ENCODE measurements around the gene VPS33B. TPM values are rescaled to one million over a fixed set of nuclear protein-coding genes. Genes with fewer than 3 reads are reported as not detected.
A peak's percentile ranks its signal among the peaks of the same experiment; 100 is the strongest.
"Not testable (repeated sequence)": the region's sequence is repeated elsewhere in the genome, so short reads cannot be mapped to it uniquely, and the experiment has no call there.

Gene VPS33B
- 21.3 TPM for polyA plus RNA-seq (2012; ENCODE audit: insufficient read depth, insufficient read length)

DNA sequence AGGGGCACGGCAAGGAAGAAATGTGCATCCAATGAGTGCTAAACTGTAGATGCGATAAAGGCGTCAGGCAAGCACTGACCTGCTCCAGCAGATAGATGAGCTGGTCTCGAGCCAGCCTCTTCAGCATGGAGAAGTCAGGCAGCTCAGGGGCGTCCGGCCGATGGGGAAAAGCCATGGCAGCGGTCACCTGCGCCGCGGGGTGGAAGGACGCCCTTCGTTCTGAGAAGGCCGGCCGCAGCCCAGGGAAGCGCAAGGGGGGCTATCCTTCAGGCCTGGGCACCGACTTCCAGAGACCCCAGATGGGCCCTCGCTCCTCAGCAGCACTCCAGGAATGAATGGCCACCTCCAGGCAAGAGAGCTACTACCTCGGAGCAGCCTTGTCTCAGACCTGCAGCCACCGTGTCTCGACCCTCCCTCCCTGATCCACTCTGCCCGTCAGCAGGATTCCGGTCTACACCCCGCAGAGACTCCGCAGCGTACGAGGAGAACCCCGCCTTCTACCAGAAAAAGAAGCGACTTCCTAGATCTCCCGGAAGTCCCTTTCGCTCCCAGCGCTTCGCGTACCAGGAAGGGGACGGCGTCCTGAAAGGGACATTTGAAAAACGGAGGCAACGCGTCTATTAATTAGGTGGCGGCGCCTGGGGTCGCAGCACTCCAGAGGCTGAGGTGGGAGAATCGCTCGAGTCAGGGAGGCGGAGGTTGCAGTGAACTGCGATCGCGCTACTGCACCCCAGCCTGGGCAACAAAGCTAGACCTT, at the start of gene VPS33B:
Gene VPS33B, minus strand, starts transcription at position 520 of the 757 bp plus-strand sequence. Its CDS starts 345 bp downstream, at position 175.
- DNase-seq (ENCODE audit: low read depth, low spot score) = peak; percentile 92
- H3K4me3 ChIP-seq (ENCODE audit: low read length) = peak within 1 kb of the TSS; percentile 87

DNA sequence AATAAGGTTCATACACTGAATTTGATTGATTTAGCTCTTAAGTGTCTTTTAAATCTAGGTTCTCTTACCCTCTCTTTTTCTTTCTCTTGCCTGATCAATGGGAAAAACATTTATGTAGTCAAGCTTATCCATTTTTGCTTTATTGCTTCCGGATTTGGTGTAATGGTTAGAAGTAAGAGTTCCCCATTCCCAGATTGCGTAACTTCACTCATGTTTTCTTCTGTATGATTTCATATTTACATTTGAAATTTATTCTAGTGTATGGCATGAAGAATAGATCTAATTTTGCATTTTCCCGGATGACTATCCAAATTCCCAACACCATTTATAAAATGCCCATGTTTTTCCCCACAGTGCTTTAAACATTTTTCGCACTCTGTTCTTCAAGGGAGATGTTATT, 49.8 kb upstream of the VPS33B start:
- no peak overlapping the region for H3K4me3 ChIP-seq (ENCODE audit: low read length)
- no peak for DNase-seq (ENCODE audit: low read depth, low spot score)

DNA sequence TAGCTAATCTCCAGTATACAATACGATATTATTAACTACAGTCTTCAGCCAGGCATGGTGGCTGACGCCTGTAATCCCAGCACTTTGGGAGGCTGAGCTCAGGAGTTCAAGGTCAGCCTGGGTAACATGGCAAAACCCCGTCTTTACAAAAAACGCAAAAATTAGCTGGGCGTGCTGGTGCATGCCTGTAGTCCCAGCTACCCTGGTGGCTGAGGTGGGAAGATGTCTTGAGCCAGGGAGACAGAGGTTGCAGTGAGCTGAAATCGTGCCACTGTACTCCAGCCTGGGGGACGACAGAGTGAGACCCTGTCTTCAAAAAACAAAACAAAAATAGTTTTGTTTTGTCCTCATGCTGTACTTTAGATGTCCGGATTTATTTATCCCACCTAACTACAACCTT, 48.5 kb upstream of the VPS33B start:
- DNase-seq (ENCODE audit: low read depth, low spot score) = no peak
- H3K4me3 ChIP-seq (ENCODE audit: low read length) = no peak overlapping the region

DNA sequence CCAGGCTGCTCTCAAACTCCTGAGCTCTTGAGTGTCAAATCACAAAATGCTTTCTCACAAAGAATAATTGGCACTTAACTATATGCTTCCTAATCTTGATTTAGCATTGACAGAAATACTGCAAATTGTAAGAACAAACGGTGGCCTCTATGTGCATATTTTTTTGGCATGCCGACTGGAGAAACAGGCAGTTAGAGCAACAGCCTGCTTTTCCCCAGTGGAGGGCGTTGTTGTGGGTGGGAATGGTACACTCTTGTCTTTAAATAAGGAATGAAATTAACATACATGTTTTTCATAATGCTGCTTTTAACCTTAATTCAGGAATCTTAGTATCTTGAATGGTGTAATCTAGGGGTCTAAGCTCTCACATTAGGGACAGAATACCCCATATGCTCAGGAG, 46.6 kb upstream of the VPS33B start:
- DNase-seq (ENCODE audit: low read depth, low spot score) = no peak
- H3K4me3 ChIP-seq (ENCODE audit: low read length) = no peak overlapping the region

DNA sequence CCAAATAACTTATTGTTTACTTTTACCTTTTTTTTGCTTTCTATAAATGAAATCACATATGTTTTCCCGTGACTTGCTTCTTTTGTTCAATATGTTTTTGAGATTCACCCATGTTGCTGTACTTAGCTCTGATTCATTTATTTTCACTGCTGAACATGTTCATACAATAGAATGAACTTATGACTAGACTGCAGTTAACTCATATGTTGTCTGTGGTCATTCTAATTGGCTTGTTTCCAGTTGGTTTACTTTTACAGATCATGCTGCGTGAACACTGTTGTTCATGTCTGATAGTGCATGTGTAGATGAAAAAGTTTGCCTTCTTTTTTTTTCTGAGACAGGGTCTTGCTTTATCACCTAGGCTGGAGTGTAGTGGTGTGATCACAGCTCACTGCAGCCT, 46.0 kb upstream of the VPS33B start:
- no peak for DNase-seq (ENCODE audit: low read depth, low spot score)
- no peak overlapping the region for H3K4me3 ChIP-seq (ENCODE audit: low read length)

DNA sequence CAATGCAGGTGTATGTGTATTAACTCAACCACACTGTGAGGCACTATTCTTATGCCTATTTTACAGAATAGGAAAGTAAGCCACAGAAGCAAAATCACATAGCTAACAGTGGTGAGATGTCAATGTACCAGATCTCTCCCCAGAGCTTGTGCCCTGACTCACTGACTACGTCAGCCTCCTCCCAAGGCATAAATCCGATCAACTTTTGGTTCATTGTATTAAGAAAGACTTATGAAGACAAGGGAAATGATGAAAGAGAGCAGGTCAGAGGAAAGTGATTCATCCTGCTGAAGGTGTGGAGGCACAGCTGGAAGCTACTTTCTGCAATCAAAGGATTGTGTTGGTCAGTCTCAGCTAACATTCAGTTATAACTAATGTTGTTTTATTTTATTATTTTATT, 44.6 kb upstream of the VPS33B start:
- no peak for DNase-seq (ENCODE audit: low read depth, low spot score)
- no peak overlapping the region for H3K4me3 ChIP-seq (ENCODE audit: low read length)

DNA sequence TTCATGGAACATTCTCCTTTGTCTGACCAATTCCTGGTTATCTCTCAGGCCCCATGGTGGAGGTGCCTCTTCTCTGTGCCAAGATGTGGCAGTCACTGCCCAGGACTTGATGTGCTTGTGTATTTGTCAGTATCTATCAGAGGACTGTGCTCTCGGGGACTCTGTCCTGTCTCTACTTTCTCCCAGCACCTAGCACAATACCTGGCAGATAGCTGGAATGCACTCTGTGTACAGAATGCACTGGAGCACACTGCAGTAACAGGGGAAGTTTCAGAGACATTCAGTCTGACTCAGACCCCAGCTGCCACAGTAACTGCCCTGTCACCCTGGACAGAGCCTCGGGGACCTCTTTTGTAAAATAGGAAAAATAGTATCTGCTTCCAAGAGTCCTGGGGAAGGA, 43.1 kb upstream of the VPS33B start:
- DNase-seq (ENCODE audit: low read depth, low spot score) = no peak
- H3K4me3 ChIP-seq (ENCODE audit: low read length) = no peak overlapping the region

DNA sequence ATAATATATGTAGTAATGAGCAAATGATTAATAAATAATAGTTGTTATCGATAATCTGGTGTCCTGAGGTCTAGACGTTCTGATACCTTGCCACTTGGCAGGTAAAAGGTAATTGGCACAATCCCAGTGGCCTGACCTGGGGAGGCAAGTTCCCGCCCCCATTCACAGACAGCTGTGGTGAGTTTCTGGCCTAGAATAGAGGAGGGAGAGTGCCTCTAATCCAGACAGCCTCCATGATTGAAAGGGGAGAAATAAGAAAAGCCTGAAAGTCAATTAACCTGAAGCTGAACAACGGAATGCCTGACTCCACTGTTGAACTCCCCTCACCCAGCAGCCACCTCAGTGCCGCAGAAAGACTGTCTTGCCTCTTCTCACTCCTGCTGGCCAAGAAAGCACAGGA, 39.6 kb upstream of the VPS33B start:
- H3K4me3 ChIP-seq (ENCODE audit: low read length) = no peak overlapping the region
- no peak for DNase-seq (ENCODE audit: low read depth, low spot score)

DNA sequence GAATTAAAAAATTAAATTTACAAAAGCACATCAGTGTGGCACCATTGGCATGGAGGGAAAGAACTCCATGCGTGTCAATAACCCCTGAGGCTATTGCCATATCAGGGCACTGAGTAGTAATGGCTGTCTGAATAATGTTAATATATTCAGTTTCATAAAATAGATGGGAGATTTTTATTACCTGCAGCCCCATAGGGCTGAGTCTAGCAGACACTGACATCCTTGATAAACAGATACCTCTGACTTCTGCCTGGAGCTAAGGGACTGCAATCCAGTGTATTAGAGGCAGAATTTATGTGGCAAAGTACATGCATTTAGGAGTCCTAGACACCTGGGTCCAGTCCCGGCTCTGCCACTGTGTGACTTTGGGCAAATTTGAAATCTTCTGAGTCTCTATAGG, 38.8 kb upstream of the VPS33B start:
- H3K4me3 ChIP-seq (ENCODE audit: low read length) = no peak overlapping the region

DNA sequence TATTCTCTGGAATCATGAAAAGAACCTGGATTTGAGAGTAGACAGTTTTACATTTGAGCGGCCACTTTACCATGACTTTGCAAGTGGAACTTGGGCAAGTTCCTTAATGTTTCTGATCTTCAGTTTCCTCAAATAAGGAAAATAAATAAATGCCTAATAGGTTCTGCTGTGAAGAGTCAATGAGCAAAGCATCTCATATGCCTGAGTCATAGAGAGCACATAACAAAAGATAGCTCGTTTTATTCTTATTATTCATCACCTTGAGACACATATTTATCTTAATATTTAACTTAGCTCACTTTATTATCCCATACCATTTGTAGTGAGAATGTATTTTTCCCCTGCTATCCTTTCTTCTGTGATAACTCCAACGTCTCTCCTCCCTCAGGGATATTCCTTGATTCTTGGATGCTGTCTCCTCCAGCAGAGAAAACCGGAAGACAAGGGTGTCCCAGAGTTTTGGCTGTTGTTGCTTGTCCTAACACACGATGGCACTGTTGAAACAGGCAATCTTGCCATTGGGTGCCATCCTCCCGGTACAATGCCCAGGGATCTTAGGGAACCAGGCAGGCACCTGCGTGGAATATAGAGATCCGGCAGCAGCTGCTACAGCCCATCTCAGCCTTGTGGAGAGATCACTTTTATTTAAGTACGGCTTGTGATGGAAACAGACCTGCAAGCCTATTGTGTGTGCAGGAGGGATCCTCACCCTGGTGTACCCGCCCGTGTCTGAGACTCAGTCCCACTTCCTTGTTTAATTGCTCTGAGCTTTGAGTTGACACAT, 33.3 kb upstream of the VPS33B start:
- no peak overlapping the region for H3K4me3 ChIP-seq (ENCODE audit: low read length)
- DNase-seq (ENCODE audit: low read depth, low spot score) = peak; percentile 19

More for the DNA sequence above, 38.8 kb upstream of the VPS33B start:
- DNase-seq (ENCODE audit: low read depth, low spot score) = no peak

DNA sequence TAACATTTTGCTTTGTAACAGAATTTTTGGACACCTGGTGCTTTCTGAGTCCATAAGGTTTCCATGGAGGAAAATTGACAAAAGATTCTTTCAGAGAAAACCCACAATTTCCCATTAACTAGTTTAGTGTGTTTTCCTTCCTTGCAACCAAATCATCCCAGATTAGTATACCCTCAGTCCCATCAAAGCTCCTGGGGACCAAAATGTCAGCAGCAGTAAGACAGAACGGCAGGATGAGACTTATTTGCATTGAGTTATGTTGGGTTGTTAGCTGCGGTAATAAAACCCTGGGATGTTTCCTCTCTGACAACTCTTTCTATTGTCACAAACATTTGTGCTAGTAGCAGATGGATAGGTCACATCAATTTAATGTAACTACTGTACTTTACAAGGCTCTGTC, 32.4 kb upstream of the VPS33B start:
- DNase-seq (ENCODE audit: low read depth, low spot score) = no peak
- no peak overlapping the region for H3K4me3 ChIP-seq (ENCODE audit: low read length)

DNA sequence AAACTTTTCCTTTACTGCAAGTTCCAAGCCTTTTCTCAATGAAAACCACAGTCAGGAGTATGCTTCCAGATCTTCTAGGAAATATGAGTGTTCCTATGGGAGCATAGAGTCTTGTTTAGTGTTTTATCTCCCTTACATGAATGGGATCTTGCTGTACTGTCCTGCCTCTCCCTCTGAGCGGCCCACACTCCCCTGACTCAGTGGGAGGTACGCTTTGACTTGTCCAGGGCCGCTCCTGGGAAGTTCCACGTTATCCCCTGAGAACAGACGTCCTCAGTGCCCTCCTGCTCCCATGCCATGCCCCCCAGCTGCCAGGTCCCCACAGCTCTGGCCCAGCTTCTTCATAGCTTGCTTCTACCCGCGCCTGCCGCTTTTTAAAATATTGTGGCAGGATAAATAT, 28.9 kb upstream of the VPS33B start:
- no peak overlapping the region for H3K4me3 ChIP-seq (ENCODE audit: low read length)
- no peak for DNase-seq (ENCODE audit: low read depth, low spot score)

DNA sequence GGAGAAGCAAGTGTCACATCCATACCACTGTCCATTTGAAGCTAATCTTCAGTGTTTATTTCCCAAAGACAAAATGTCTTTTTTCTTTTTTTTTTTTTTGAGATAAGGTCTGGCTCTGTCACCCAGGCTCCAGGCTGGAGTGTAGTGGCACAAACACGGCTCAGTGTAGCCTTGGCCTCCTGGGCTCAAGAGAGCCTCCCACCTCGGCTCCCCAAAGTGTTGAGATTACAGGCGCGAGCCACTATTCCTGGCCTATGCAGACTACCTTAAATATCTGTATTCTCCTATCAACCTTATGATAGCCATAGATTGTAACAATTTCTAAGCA, 27.7 kb upstream of the VPS33B start:
- H3K4me3 ChIP-seq (ENCODE audit: low read length) = no peak overlapping the region
- no peak for DNase-seq (ENCODE audit: low read depth, low spot score)

DNA sequence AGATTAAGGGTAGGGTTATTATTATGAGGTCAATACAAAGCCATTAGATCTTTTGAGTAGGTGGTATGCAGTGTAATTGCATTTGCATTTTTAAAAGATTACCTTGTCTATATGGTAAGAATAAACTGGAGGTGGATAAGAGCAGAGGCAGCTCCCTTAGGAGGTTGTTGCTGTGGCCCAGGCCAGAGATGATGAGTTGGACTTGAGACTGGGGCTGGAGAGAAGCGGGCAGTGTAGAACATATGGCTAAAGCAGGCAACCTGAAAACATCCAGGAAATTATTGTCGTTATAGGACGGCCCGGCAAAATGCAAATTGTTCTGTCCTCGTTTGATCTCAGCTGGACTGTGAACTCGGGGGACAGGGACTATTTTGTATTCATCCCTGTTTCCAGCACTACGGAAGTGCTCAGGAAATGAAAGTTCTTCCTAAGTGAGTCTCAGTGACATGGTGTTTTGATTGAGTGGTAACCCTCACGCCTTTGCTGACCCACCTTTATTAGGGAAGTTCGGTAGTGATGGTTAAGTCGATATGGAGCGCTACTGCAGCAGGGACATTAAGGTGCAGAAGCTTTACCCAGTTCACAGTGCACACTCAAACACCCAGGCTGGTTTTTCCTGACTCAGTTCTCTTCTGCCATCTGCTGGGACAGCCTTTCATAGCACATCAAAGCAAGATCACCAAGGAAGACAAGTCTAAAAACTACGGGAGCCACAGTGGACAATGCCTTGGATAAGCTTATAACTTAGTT, 27.2 kb upstream of the VPS33B start:
- peak; percentile 64 for DNase-seq (ENCODE audit: low read depth, low spot score)
- no peak overlapping the region for H3K4me3 ChIP-seq (ENCODE audit: low read length)

DNA sequence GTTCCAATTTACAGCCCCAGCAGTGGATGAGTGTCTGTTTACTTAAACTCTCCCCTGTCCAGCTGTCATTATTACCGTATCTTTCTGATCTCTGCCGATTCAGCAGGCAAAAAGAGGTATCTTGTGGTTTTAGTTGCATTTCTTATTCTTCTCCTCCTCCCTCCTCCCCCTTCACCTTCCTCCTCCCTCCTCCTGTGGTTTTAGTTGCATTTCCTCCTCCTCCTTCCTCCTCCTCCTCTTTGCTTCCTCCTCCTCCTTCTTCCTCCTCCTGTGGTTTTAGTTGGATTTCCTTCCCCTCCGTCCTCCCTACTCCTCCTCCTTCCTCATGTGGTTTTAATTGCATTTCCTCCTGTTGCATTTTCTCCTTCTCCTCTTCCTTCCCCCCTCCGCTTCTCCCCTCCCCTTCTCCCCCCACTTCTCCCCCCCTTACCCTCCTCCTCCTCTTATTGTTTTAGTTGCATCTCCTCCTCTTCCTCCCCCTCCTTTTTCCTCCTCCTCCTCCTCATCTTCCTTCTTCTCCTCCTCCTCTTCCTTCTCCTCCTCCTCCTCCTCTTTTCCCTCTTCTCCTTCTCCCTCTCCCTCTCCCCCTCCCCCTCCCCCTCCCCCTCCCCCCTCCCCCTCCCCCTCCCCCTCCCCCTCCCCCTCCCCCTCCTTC, 25.3 kb upstream of the VPS33B start:
- DNase-seq (ENCODE audit: low read depth, low spot score) = peak; percentile 46

DNA sequence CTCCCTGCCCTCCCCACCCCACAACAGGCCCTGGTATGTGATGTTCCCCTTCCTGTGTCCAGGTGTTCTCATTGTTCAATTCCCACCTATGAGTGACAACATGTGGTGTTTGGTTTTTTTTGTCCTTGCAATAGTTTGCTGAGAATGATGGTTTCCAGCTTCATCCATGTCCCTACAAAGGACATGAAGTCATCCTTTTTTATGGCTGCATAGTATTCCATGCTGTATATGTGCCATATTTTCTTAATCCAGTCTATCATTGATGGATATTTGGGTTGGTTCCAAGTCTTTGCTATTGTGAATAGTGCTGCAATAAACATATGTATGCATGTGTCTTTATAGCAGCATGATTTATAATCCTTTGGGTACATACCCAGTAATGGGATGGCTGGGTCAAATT, 23.7 kb upstream of the VPS33B start:
- H3K4me3 ChIP-seq (ENCODE audit: low read length); DNase-seq (ENCODE audit: low read depth, low spot score): not testable (repeated sequence)

More for the DNA sequence above, 25.3 kb upstream of the VPS33B start:
- H3K4me3 ChIP-seq (ENCODE audit: low read length) = no peak overlapping the region

DNA sequence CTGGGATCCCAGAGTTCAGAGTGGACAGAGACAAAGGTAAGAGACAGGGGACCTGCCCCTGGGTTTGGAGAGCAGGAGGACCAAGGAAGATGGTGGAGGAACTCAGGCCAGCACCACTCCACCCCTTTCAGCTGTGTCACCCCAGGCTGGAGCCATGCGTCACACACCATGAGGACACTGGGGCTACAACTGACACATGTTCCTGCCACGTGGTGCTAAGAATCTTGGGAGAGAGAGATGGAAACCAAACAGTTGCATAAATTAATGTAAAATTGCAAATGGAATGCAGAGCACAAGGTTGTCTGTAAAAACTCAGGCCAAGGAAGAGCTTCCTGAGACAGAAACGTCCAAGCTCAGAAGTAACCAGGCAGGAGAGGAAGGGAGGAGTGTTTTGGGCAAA, 22.7 kb upstream of the VPS33B start:
- DNase-seq (ENCODE audit: low read depth, low spot score) = no peak
- H3K4me3 ChIP-seq (ENCODE audit: low read length) = no peak overlapping the region

DNA sequence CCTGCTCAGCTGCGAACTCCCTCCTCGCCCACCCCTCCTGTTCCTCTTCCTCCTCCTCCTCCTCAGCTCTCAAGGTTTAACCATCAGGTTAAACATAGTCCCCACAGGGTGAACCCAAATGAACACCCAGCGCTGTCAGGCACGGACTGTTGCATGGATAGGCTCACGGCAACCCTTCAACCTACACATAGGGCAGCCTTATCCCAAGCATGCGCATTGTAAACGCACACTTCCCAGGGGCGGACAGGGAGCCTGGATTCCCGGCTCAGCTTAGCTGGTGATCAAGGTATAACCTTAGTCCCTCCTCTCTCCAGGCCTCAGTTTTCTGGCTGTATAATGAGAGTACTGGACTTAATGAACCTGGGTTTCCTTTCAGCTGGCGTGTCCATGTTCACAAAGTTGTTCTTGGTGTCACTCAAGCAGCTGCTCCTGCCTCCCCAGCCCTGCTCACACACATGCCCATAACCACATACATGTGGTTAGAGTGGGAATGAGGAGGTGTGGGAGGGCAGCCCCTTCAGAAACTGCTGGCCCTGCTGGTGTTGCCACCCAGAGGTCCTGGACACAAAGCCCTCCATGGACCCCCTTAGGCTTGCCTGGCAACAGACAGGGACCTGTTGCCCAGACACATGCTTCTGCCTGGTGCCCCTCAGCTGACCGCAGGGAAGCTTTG, 20.9 kb upstream of the VPS33B start:
- no peak overlapping the region for H3K4me3 ChIP-seq (ENCODE audit: low read length)
- DNase-seq (ENCODE audit: low read depth, low spot score) = no peak

DNA sequence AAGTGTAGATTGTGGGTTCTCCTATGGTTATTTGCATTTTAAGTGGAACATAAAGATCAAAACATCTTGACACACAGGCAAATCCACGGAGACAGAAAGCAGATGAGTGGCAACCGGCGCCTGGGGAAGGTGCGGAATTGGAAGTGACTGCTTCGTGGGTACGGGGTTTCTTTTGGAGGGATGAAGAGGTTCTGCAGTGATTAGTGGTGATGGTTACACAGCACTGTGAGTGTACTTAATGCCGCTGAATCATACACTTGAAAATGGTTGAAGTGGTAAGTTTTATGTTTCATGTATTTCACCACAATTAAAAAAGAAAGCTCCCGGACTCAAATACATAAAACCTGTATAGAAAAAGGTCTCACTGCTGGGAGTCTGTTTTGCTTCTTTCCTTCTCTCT, 18.5 kb upstream of the VPS33B start:
- H3K4me3 ChIP-seq (ENCODE audit: low read length) = no peak overlapping the region
- DNase-seq (ENCODE audit: low read depth, low spot score) = no peak

Data from Jurkat, Clone E6-1 (cell line).